Spleen (tissue), 11 donors: Measurements from ENCODE around the gene KRTAP10-2. TPM values are rescaled to one million over a fixed set of nuclear protein-coding genes. Genes with fewer than 3 reads are reported as not detected.
A peak's percentile ranks its signal among the peaks of the same experiment; 100 is the strongest.

Experiments
- DNase-seq: peaks from one replicate; pipeline ENCODE4 v3.0.0-alpha.2; 2020
- H3K27ac ChIP-seq, 8 donors: fragments of 200-600 bp; sonication (generic) in 7 of 8; 1 replicate in 4 of 8; 2 replicates in 4 of 8; pipeline versions ENCODE4 v1.5.0 to v1.8.0; 2016 to 2021; ENCODE audit warnings: inconsistent platforms in 4 of 8, mild to moderate bottlenecking in 4 of 8, moderate library complexity in 1 of 8
- H3K27me3 ChIP-seq, 7 donors: fragments of 200-600 bp; sonication (generic) in 6 of 7; replicated peaks in 1 of 7; 1 replicate in 4 of 7; 2 replicates in 3 of 7; pipeline versions ENCODE4 v1.5.0 to v1.8.0; 2016 to 2021; ENCODE audit warnings: inconsistent platforms in 3 of 7, mild to moderate bottlenecking in 1 of 7
- H3K36me3 ChIP-seq, 6 donors: fragments of 200-600 bp; sonication (generic) in 5 of 6; 1 replicate in 4 of 6; 2 replicates in 2 of 6; pipeline versions ENCODE4 v1.5.0 to v1.8.0; 2016 to 2021; ENCODE audit warnings: inconsistent platforms in 2 of 6
- H3K4me1 ChIP-seq, 6 donors: fragments of 200-600 bp; sonication (generic) in 5 of 6; 1 replicate in 3 of 6; 2 replicates in 3 of 6; pipeline versions ENCODE4 v1.5.0 to v1.8.0; 2016 to 2021; ENCODE audit warnings: inconsistent platforms in 3 of 6
- H3K4me3 ChIP-seq, 8 donors: fragments of 200-600 bp; sonication (generic) in 7 of 8; 1 replicate in 4 of 8; 2 replicates in 4 of 8; pipeline versions ENCODE4 v1.5.0 to v1.8.0; 2016 to 2021; ENCODE audit warnings: inconsistent platforms in 4 of 8, mild to moderate bottlenecking in 4 of 8, moderate library complexity in 2 of 8
- H3K9me3 ChIP-seq, 8 donors: fragments of 200-600 bp; sonication (generic) in 7 of 8; 1 replicate in 4 of 8; 2 replicates in 4 of 8; pipeline versions ENCODE4 v1.5.0 to v1.8.0; 2016 to 2021; ENCODE audit warnings: inconsistent platforms in 4 of 8
- POLR2A ChIP-seq, 3 donors: fragments of 450-650 bp; IDR thresholded peaks; one replicate each; pipeline ENCODE4 v1.5.1; 2017; ENCODE audit warnings: antibody characterized with exemption in 3 of 3, mild to moderate bottlenecking in 1 of 3
- POLR2AphosphoS5 ChIP-seq, 3 donors: sonication (generic); formaldehyde crosslinking; IDR thresholded peaks; one replicate each; pipeline ENCODE4 v1.5.1; 2017; ENCODE audit warnings: antibody characterized with exemption in 3 of 3
- WGBS, 5 donors: extraction: QIAGEN DNeasy Blood & Tissue Kit in 3 of 5; methylation state at CpG; one replicate each; pipeline versions ENCODE4 v1.1.5 to v1.1.7; 2013 to 2018; 5-methylcytosine and 5-hydroxymethylcytosine counted together
- intact Hi-C: fragments of 100-400 bp; cut with DNase I; formaldehyde crosslinking; loops from one replicate; pipeline ENCODE4 v1.15.0; 2023; ENCODE audit warnings: low total_unique reads
- polyA plus RNA-seq, 3 donors: library from polyadenylated mRNA; stranded (reverse); fragments of 200-250 nt; gene quantifications; one replicate each; pipeline ENCODE4 v1.2.1, GENCODE V29; 2013
- total RNA-seq, 7 donors: library from RNA; depleted of rRNA in 3 of 7; stranded (reverse); fragments of >200 nt in 3 of 7; fragmentation: NEBNext Ultra II Directional in 4 of 7; extraction: Animal tissue kit (Norgen Biotek cat#: 25700) in 4 of 7; gene quantifications; one replicate each; pipeline versions ENCODE4 v1.1.0 to v1.2.1, GENCODE V29; 2016 to 2021
- TF ChIP-seq, protein P1 (sequence below), 11 experiments: fragments of 200-600 bp in 7 of 11; fragments of 450-650 bp in 4 of 11; sonication (generic) in 4 of 11; IDR thresholded peaks in 8 of 11; conservative IDR thresholded peaks in 3 of 11; 1 replicate in 7 of 11; 2 replicates in 4 of 11; pipeline versions ENCODE4 v1.4.0 to v1.8.0; 2016 to 2021; ENCODE audit warnings: antibody characterized with exemption in 11 of 11, inconsistent platforms in 4 of 11, mild to moderate bottlenecking in 1 of 11
- donor health status: healthy with polysubstance abuse.
- donor health status: DM: no; HTN: no; CAD: no; lungs with moderate emphysema.
- donor health status: DM: no; HTN: no; CAD: no.
- donor health status: Bipolar disorder and iron deficiency.
- donor health status: healthy.
- donor health status: DM: no; HTN: no; CAD: no.
- donor health status: DM: yes; HTN: yes; CAD: no.

The KRTAP10-2 gene
- total and polyA plus RNA-seq, 10 donors: not detected

DNA sequence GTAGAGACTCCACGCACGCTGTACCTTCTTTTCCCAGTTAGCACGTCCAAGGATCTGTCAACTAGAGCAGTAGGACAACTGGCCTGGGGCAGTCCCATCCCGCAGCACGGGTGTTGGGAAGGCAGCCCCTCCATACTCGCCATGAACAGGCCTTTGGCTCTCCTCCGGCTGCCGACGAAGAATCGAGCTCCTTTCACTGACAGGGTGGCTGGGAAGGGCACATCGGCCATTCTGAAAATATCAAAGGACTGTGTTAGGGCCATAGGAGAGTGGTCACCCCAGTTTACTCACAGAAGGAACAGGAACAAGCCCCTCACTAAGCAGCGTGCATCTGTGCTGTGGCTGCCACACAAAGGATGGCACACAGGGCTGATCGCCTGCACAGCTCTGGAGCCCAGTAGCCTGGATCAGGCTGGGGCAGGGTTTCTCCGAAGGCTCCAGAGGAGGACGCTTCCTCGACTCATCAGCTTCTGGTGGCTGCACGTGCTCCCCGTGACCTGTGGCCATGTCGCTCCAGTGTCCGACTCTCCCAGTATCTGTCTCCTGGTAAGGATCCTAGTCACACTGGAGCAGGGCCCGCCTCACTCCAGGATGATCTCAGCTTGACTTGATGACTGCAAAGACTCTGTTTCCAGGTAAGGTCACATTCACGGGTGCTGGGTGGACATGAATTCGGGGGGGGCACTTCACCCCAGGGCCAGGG lies 20.3 kb downstream of the KRTAP10-2 start:
- intact Hi-C loops: no loop called here
- H3K27me3 ChIP-seq: peaks cover 0 to 40% (median 0%) of the 10 kb centered on the region in 7 donors
- 86 to 97% (median 87%) methylated on average over 8 to 23 of the region's 23 CpGs for WGBS, 5 donors
- TF ChIP-seq POLR2AphosphoS5 (IDR thresholded peaks at IDR 0.05) (no peak), POLR2A (IDR thresholded peaks at IDR 0.05) (no peak)
- TF ChIP-seq, protein P1, sequence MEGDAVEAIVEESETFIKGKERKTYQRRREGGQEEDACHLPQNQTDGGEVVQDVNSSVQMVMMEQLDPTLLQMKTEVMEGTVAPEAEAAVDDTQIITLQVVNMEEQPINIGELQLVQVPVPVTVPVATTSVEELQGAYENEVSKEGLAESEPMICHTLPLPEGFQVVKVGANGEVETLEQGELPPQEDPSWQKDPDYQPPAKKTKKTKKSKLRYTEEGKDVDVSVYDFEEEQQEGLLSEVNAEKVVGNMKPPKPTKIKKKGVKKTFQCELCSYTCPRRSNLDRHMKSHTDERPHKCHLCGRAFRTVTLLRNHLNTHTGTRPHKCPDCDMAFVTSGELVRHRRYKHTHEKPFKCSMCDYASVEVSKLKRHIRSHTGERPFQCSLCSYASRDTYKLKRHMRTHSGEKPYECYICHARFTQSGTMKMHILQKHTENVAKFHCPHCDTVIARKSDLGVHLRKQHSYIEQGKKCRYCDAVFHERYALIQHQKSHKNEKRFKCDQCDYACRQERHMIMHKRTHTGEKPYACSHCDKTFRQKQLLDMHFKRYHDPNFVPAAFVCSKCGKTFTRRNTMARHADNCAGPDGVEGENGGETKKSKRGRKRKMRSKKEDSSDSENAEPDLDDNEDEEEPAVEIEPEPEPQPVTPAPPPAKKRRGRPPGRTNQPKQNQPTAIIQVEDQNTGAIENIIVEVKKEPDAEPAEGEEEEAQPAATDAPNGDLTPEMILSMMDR (IDR thresholded peaks at IDR 0.05 in 8 of 11, conservative IDR thresholded peaks at IDR 0.05 in 3 of 11): no peak
- H3K27ac ChIP-seq: no peak overlapping the region
- H3K36me3 ChIP-seq: no peaks in the 10 kb centered on the region
- no peak overlapping the region for H3K4me3 ChIP-seq
- H3K4me1 ChIP-seq: no peaks in the 10 kb centered on the region
- peak; percentile 64 for DNase-seq
- H3K9me3 ChIP-seq: no peaks in the 10 kb centered on the region

DNA sequence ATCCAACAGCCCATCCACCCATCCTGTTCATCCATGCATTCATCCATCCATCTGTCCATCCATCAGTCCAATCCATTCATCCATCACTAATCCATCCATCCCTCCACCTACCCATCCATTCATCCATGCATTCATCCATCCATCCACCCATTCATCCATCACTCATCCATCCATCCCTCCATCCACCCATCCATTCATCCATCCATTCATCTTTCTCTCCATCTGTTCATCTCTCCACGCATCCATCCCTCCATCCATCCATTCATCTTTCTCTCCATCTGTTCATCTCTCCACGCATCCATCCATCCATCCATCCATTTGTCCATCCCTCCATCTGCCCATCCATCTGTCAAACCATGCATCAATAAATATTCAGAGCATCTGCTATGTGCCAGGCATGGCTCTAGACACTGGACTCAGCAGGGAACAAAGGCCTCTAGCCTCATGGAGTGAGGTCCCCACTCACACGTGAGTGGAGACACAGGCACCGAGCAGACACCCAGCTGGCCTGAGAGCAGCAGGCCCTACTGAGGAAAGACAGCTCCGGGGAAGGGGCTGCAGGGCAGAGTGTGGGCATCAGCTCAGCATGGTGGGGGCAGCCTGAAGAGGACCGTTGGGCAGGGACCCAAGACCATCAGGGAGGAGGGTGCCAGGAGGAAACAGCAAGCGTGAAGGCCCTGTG lies 20.9 kb downstream of the KRTAP10-2 start:
- no peak for DNase-seq
- 75 to 87% (median 85%) methylated on average over 6 to 7 of the region's 7 CpGs for WGBS, 5 donors
- Histone ChIP-seq H3K36me3 (no peaks in the 10 kb centered on the region), H3K9me3 (no peaks in the 10 kb centered on the region), H3K4me1 (no peaks in the 10 kb centered on the region), H3K27me3 (peaks cover 0 to 40% (median 0%) of the 10 kb centered on the region in 7 donors), H3K27ac (no peak overlapping the region), H3K4me3 (no peak overlapping the region)
- TF ChIP-seq POLR2A (IDR thresholded peaks at IDR 0.05): no peak
- no peak for TF ChIP-seq POLR2AphosphoS5 (IDR thresholded peaks at IDR 0.05)
- TF ChIP-seq, protein P1 (IDR thresholded peaks at IDR 0.05 in 8 of 11, conservative IDR thresholded peaks at IDR 0.05 in 3 of 11): no peak
- intact Hi-C loops: no loop called here

DNA sequence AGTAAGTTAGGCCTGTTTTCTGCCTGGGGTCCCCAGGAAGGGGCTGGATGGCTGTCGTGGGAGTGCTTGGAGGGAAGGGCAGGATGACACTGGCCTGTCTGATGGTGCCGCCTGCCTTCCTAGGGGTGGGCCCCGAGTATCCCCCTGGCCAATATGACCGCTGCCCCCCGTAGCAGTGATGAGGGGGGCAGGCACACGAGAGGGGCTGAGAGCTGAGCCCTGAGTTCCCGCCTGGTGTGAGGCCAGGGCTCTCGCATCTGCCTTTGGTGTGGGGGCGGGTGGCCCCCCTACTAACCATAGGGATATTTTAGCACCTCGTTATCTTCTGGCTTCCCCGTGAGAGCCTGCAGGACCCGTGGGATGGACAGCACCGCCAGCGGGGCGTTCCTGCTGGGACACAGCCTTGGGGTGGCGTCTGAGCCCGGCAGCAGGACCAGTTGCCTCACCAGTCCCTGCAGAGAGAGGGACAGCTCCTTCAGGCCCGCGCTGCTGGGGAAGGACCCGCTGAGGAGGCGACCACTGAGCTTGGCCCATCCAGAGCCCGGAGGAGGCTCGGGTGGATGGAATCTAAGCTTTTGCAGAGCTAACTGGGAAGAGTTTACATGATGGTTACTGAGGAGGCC lies 21.7 kb downstream of the KRTAP10-2 start:
- no peak for TF ChIP-seq POLR2AphosphoS5 (IDR thresholded peaks at IDR 0.05)
- TF ChIP-seq, protein P1 (IDR thresholded peaks at IDR 0.05 in 8 of 11, conservative IDR thresholded peaks at IDR 0.05 in 3 of 11): no peak
- no peak overlapping the region for H3K27ac ChIP-seq
- no peaks in the 10 kb centered on the region for H3K36me3 ChIP-seq
- H3K9me3 ChIP-seq: no peaks in the 10 kb centered on the region
- no peaks in the 10 kb centered on the region for H3K4me1 ChIP-seq
- H3K27me3 ChIP-seq: peaks cover 0 to 40% (median 0%) of the 10 kb centered on the region in 7 donors
- peak; percentile 66 for DNase-seq
- intact Hi-C loops: no loop called here
- no peak overlapping the region for H3K4me3 ChIP-seq
- 80 to 84% (median 82%) methylated on average over 17 to 23 of the region's 23 CpGs for WGBS, 5 donors

DNA sequence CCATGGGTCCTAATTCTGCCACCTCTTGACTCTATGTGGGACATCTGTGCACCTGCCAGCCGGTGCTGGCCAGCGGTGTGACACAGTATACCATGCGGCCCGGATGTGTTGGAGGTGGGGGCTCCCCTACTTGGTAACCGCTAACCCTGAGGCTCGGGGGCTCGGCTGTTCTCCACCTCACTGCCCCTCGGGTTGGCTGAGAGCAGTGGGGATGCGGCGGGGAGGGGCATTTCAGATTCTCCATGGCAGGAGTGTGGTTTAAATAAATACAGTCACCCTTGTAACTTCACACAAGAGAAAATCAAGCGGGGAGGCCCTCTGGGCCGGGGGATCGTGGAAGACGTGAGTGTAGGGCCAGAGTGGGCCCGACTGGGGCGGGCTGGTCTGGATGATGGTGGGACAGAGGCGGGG lies 22.3 kb downstream of the KRTAP10-2 start:
- Histone ChIP-seq H3K9me3 (no peaks in the 10 kb centered on the region), H3K4me3 (no peak overlapping the region), H3K27me3 (peaks cover 0 to 40% (median 0%) of the 10 kb centered on the region in 7 donors), H3K27ac (no peak overlapping the region), H3K36me3 (no peaks in the 10 kb centered on the region), H3K4me1 (no peaks in the 10 kb centered on the region)
- 86 to 94% (median 93%) methylated on average over 17 of the region's 17 CpGs for WGBS, 5 donors
- TF ChIP-seq POLR2A (IDR thresholded peaks at IDR 0.05): no peak
- TF ChIP-seq, protein P1 (IDR thresholded peaks at IDR 0.05 in 8 of 11, conservative IDR thresholded peaks at IDR 0.05 in 3 of 11): no peak
- TF ChIP-seq POLR2AphosphoS5 (IDR thresholded peaks at IDR 0.05): no peak
- intact Hi-C loops: no loop called here
- DNase-seq: no peak
